GM12878 (cell line): ENCODE results near the gene CHST2.

ENCODE experiments used
- BACH1 ChIP-seq: fragments of 450-650 bp; IDR thresholded peaks from 2 replicates; pipeline ENCODE4 v1.6.1; 2017; ENCODE audit warnings: mild to moderate bottlenecking, borderline replicate concordance
- CEBPB ChIP-seq, 2 experiments: fragments of 150-350 bp in 1 of 2; IDR thresholded peaks; 2 replicates each; pipeline ENCODE4 v1.6.1; 2012 to 2014; ENCODE audit warnings: low read depth in 2 of 2, low read length in 2 of 2, borderline replicate concordance in 1 of 2, inconsistent platforms in 1 of 2
- ESRRA ChIP-seq: IDR thresholded peaks from 2 replicates; pipeline ENCODE4 v1.6.1; 2012; ENCODE audit warnings: mild to moderate bottlenecking, low read length, improper control_type of control experiment
- MXI1 ChIP-seq: fragments of 150-350 bp; IDR thresholded peaks from 2 replicates; pipeline ENCODE4 v1.6.1; 2011; ENCODE audit warnings: low read depth, mild to moderate bottlenecking, inconsistent platforms, low read length, improper control_type of control experiment
- NFYB ChIP-seq: IDR thresholded peaks from 2 replicates; pipeline ENCODE4 v1.6.1; 2011; ENCODE audit warnings: low read depth, mild to moderate bottlenecking, low read length, improper control_type of control experiment, moderate library complexity; ENCODE audit not compliant: insufficient read depth
- SIX5 ChIP-seq: IDR thresholded peaks from 2 replicates; pipeline ENCODE4 v1.6.1; 2011; ENCODE audit warnings: mild to moderate bottlenecking, low read depth, low read length, moderate library complexity; ENCODE audit not compliant: severe bottlenecking
- TF ChIP-seq, protein P1 (sequence below), 3 experiments: IDR thresholded peaks in 2 of 3; conservative IDR thresholded peaks in 1 of 3; 2 replicates each; pipeline ENCODE4 v1.5.1; 2011; ENCODE audit warnings: low read depth in 3 of 3, low read length in 3 of 3, mild to moderate bottlenecking in 3 of 3, control low read depth in 2 of 3, moderate library complexity in 2 of 3, inconsistent platforms in 1 of 3, mixed read lengths in 1 of 3; ENCODE audit not compliant: control insufficient read depth in 2 of 3, insufficient read depth in 1 of 3; ENCODE audit errors: extremely low read depth in 1 of 3

DNA sequence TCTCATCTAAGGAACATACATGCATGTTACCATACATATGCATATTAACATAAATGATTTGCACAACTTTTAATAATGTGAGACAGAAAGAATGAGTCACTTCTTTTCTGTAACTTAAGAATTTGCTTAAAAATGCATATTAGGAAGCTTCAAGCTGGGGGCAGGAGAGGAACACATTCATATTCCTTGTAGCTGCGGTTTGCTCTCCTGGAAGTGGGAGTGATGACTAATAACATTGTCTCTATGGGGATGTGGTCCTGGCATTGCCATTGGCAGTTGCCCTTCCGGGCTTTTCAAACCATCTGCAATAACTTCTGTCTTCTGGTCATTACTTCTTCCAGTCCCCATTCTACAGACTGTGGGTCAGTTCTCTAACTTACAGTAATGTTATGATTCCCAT, 15.6 kb downstream of the CHST2 start:
- TF ChIP-seq, protein P1, sequence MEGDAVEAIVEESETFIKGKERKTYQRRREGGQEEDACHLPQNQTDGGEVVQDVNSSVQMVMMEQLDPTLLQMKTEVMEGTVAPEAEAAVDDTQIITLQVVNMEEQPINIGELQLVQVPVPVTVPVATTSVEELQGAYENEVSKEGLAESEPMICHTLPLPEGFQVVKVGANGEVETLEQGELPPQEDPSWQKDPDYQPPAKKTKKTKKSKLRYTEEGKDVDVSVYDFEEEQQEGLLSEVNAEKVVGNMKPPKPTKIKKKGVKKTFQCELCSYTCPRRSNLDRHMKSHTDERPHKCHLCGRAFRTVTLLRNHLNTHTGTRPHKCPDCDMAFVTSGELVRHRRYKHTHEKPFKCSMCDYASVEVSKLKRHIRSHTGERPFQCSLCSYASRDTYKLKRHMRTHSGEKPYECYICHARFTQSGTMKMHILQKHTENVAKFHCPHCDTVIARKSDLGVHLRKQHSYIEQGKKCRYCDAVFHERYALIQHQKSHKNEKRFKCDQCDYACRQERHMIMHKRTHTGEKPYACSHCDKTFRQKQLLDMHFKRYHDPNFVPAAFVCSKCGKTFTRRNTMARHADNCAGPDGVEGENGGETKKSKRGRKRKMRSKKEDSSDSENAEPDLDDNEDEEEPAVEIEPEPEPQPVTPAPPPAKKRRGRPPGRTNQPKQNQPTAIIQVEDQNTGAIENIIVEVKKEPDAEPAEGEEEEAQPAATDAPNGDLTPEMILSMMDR (IDR thresholded peaks at IDR 0.05 in 2 of 3, conservative IDR thresholded peaks at IDR 0.05 in 1 of 3; ENCODE audit: control insufficient read depth in 2 of 3, extremely low read depth in 1 of 3, insufficient read depth in 1 of 3, low read depth in 3 of 3, low read length in 3 of 3) = no peak
- TF ChIP-seq NFYB (no peak), SIX5 (no peak), MXI1 (no peak), ESRRA (no peak), BACH1 (no peak), CEBPB (IDR thresholded peaks at IDR 0.05; ENCODE audit: borderline replicate concordance in 1 of 2, low read depth in 2 of 2, low read length in 2 of 2) (no peak)
